ENCODE data around the gene CPEB4. TPM values are rescaled to one million over a fixed set of nuclear protein-coding genes. Genes with fewer than 3 reads are reported as not detected.

Gene CPEB4
- total and polyA plus RNA-seq, 5 donors from 2014 or later = 3.4 to 42.7 (median 4.7) TPM

DNA sequence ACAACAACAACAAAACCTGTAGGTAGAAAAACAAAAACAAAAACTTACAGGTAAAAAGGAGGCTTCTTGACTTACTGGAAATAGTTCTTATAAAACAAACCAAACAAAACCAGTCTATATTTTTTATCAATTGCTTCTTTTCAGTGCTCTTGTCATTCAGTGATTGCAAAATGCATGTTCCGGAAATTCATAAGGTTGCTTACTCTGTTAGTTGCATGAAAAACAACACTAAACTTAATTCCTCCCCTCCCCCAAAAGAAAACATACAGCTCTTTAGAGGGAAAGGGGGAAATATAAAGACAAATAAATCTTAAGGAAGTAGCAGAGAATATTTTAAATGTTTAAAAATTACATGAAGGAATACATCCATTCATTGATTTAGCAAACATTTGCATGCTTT lies 19.1 kb downstream of the CPEB4 start:
- no peaks in the 10 kb centered on the region for H3K27me3 ChIP-seq (ENCODE audit: control insufficient read depth, insufficient read depth, low read length)
- no peak overlapping the region for H3K27ac ChIP-seq (ENCODE audit: insufficient read depth, low read length, poor library complexity, severe bottlenecking)
- H3K4me1 ChIP-seq (ENCODE audit: control insufficient read depth, insufficient read depth, low read length, poor library complexity, severe bottlenecking) = peaks cover 5% of the 10 kb centered on the region
- Mint-ChIP-seq H3K27me3 (no peaks in the 10 kb centered on the region), H3K36me3 (peaks cover 8% of the 10 kb centered on the region), H3K9me3 (no peaks in the 10 kb centered on the region), H3K27ac (no peak overlapping the region), H3K4me1 (peaks cover 29 to 39% (median 38%) of the 10 kb centered on the region in 4 donors), H3K4me3 (no peak overlapping the region)
- no peak for DNase-seq
- no peak for ATAC-seq (ENCODE audit: low read depth in 2 of 2)
- H3K36me3 ChIP-seq (ENCODE audit: control insufficient read depth, insufficient read depth, low read length) = peaks cover 7% of the 10 kb centered on the region
- no peaks in the 10 kb centered on the region for H3K9me3 ChIP-seq (ENCODE audit: control insufficient read depth in 2 of 2, low read length in 2 of 2)
- no peak overlapping the region for H3K4me3 ChIP-seq (ENCODE audit: low read depth, low read length)

DNA sequence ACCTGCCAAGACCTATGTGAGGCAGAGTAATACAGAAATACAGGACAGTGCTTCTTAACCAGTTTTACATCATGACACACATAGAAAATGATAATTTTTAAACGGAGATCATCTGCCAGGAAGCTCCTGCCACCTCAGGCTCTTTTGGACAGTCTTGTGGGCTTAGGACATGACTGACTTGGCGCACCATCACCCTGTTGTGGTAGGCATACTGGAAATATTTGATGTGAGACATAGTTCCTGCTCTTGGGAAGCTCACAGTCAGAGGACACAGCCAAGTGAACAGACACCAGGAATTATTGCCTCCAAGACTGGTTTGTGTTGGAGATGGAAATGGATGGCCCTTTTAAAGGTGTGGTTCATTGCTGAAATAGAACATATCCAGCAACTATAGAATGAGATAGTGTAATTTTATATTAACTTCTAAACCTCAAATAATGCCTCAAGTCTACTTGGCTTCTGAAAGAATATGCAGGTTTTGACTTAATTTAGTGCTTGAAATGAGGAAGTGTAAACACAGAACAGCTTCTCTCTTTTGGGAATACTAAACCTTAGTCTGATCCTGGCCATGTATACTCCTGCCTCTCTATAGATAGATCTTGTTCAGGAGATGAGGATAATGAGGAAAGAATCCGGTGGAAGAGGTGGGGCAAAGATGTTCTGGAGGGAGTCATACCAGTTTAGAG lies 19.7 kb downstream of the CPEB4 start:
- Histone ChIP-seq H3K27me3 (ENCODE audit: control insufficient read depth, insufficient read depth, low read length) (no peaks in the 10 kb centered on the region), H3K9me3 (ENCODE audit: control insufficient read depth in 2 of 2, low read length in 2 of 2) (no peaks in the 10 kb centered on the region), H3K27ac (ENCODE audit: insufficient read depth, low read length, poor library complexity, severe bottlenecking) (no peak overlapping the region), H3K4me3 (ENCODE audit: low read depth, low read length) (no peak overlapping the region), H3K36me3 (ENCODE audit: control insufficient read depth, insufficient read depth, low read length) (peaks cover 7% of the 10 kb centered on the region), H3K4me1 (ENCODE audit: control insufficient read depth, insufficient read depth, low read length, poor library complexity, severe bottlenecking) (peaks cover 5% of the 10 kb centered on the region)
- Mint-ChIP-seq H3K27me3 (no peaks in the 10 kb centered on the region), H3K36me3 (peaks cover 8% of the 10 kb centered on the region), H3K4me1 (peaks cover 29 to 35% (median 33%) of the 10 kb centered on the region in 4 donors), H3K9me3 (no peaks in the 10 kb centered on the region), H3K27ac (peak overlapping the region in 1 of 3 donors; percentile 58), H3K4me3 (no peak overlapping the region)
- DNase-seq (no peak), ATAC-seq (ENCODE audit: low read depth in 2 of 2) (no peak)

DNA sequence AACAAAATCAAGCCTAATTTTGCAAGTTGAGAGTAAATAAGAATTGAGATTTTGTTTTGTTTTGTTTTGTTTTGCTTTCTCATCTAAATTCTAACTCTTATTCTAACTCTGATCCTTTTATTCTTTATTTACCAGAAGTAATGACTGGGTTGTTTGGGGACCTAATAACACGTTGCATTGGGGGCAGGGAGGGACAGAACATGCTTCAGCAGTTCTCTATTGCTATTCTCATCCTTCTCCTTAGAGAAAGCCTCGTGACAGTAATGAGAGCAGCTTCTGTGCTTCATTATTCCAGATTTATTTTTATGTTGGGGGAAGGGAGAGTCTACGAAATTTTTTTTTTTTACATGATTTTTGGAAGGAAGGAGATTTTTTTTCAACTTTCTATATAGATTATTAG lies 21.1 kb downstream of the CPEB4 start:
- no peaks in the 10 kb centered on the region for H3K27me3 Mint-ChIP-seq
- Histone ChIP-seq H3K36me3 (ENCODE audit: control insufficient read depth, insufficient read depth, low read length) (peaks cover 7% of the 10 kb centered on the region), H3K9me3 (ENCODE audit: control insufficient read depth in 2 of 2, low read length in 2 of 2) (no peaks in the 10 kb centered on the region), H3K4me1 (ENCODE audit: control insufficient read depth, insufficient read depth, low read length, poor library complexity, severe bottlenecking) (no peaks in the 10 kb centered on the region), H3K27me3 (ENCODE audit: control insufficient read depth, insufficient read depth, low read length) (no peaks in the 10 kb centered on the region), H3K27ac (ENCODE audit: insufficient read depth, low read length, poor library complexity, severe bottlenecking) (no peak overlapping the region), H3K4me3 (ENCODE audit: low read depth, low read length) (no peak overlapping the region)
- peaks cover 22 to 30% (median 26%) of the 10 kb centered on the region in 4 donors for H3K4me1 Mint-ChIP-seq
- no peak for ATAC-seq (ENCODE audit: low read depth in 2 of 2)
- no peak overlapping the region for H3K4me3 Mint-ChIP-seq
- H3K36me3 Mint-ChIP-seq = peaks cover 8% of the 10 kb centered on the region
- no peak for DNase-seq
- no peaks in the 10 kb centered on the region for H3K9me3 Mint-ChIP-seq
- no peak overlapping the region for H3K27ac Mint-ChIP-seq

GRCh38 chr5:173910215-173910614 lies 22.1 kb downstream of the CPEB4 start:
- Mint-ChIP-seq H3K27me3 (no peaks in the 10 kb centered on the region), H3K4me1 (peaks cover 22 to 29% (median 26%) of the 10 kb centered on the region in 4 donors), H3K9me3 (no peaks in the 10 kb centered on the region), H3K27ac (peak overlapping the region in 2 of 3 donors; percentile 1 to 32), H3K36me3 (peaks cover 8% of the 10 kb centered on the region), H3K4me3 (no peak overlapping the region)
- no peak for ATAC-seq (ENCODE audit: low read depth in 2 of 2)
- H3K4me1 ChIP-seq (ENCODE audit: control insufficient read depth, insufficient read depth, low read length, poor library complexity, severe bottlenecking) = no peaks in the 10 kb centered on the region
- H3K36me3 ChIP-seq (ENCODE audit: control insufficient read depth, insufficient read depth, low read length) = peaks cover 7% of the 10 kb centered on the region
- DNase-seq = no peak
- no peaks in the 10 kb centered on the region for H3K9me3 ChIP-seq (ENCODE audit: control insufficient read depth in 2 of 2, low read length in 2 of 2)
- H3K27ac ChIP-seq (ENCODE audit: insufficient read depth, low read length, poor library complexity, severe bottlenecking) = no peak overlapping the region
- H3K4me3 ChIP-seq (ENCODE audit: low read depth, low read length) = no peak overlapping the region
- H3K27me3 ChIP-seq (ENCODE audit: control insufficient read depth, insufficient read depth, low read length) = no peaks in the 10 kb centered on the region

DNA sequence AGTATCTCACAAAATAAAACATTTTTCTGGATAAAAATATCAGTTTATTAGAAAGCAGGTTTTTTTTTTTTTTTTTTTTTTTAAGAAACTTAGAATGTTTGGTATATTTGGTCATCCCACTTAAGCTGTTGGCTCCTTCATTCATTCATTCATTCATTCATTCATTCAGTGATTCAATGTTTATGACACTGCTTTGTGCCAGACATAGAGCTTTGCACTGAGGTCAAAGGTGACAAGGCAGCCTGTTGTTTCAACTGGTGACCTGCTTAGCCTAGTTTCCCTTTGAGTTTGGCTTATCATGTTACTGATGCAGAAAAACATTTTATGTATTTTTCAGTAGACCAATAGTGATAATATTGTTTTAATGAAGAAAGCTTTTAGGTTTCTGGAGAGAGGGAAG lies 23.5 kb downstream of the CPEB4 start:
- no peak overlapping the region for H3K4me3 ChIP-seq (ENCODE audit: low read depth, low read length)
- no peak overlapping the region for H3K4me3 Mint-ChIP-seq
- H3K27me3 ChIP-seq (ENCODE audit: control insufficient read depth, insufficient read depth, low read length) = no peaks in the 10 kb centered on the region
- ATAC-seq (ENCODE audit: low read depth in 2 of 2) (no peak), DNase-seq (no peak)
- no peaks in the 10 kb centered on the region for H3K9me3 ChIP-seq (ENCODE audit: control insufficient read depth in 2 of 2, low read length in 2 of 2)
- no peaks in the 10 kb centered on the region for H3K4me1 ChIP-seq (ENCODE audit: control insufficient read depth, insufficient read depth, low read length, poor library complexity, severe bottlenecking)
- no peak overlapping the region for H3K27ac Mint-ChIP-seq
- H3K36me3 ChIP-seq (ENCODE audit: control insufficient read depth, insufficient read depth, low read length) = peaks cover 7% of the 10 kb centered on the region
- peaks cover 16 to 24% (median 17%) of the 10 kb centered on the region in 4 donors for H3K4me1 Mint-ChIP-seq
- no peak overlapping the region for H3K27ac ChIP-seq (ENCODE audit: insufficient read depth, low read length, poor library complexity, severe bottlenecking)
- H3K36me3 Mint-ChIP-seq = peaks cover 8% of the 10 kb centered on the region
- H3K27me3 Mint-ChIP-seq = no peaks in the 10 kb centered on the region
- no peaks in the 10 kb centered on the region for H3K9me3 Mint-ChIP-seq

DNA sequence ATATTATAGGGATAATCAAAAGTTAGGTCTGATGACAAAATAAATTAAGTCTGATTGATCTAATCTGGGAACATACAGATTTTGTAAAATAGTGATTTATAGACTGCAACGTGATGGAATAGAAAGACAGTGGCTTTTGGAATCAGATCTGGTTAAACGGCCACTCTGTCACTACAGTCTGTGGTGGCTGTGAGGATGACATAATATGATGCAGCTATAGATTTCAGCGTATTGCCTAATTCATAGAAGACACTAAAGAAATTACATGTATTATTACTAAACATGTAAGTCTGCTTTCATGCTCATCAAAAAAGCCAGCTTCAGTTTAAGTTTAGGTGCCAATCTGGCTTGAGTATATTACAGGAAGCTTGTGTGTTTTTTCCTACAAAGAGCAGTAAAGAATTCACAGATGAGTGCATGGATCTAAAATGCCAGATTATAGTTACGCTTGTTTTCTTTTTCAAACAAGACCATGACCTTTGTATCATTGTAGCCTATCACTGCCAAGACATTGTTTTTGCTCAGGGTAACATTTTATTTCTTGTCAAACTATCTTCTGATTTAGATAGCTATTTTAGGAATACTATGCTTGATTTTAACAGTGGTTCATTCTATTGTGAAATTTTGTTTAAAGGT lies 25.7 kb downstream of the CPEB4 start:
- Mint-ChIP-seq H3K27me3 (no peaks in the 10 kb centered on the region), H3K4me3 (no peak overlapping the region), H3K4me1 (peaks cover 8 to 21% (median 11%) of the 10 kb centered on the region in 4 donors), H3K36me3 (peaks cover 8% of the 10 kb centered on the region), H3K27ac (no peak overlapping the region), H3K9me3 (no peaks in the 10 kb centered on the region)
- ATAC-seq (ENCODE audit: low read depth in 2 of 2) (no peak), DNase-seq (no peak)
- Histone ChIP-seq H3K9me3 (ENCODE audit: control insufficient read depth in 2 of 2, low read length in 2 of 2) (no peaks in the 10 kb centered on the region), H3K4me1 (ENCODE audit: control insufficient read depth, insufficient read depth, low read length, poor library complexity, severe bottlenecking) (peaks cover 7% of the 10 kb centered on the region), H3K4me3 (ENCODE audit: low read depth, low read length) (no peak overlapping the region), H3K27me3 (ENCODE audit: control insufficient read depth, insufficient read depth, low read length) (no peaks in the 10 kb centered on the region), H3K36me3 (ENCODE audit: control insufficient read depth, insufficient read depth, low read length) (peaks cover 5% of the 10 kb centered on the region), H3K27ac (ENCODE audit: insufficient read depth, low read length, poor library complexity, severe bottlenecking) (no peak overlapping the region)

DNA sequence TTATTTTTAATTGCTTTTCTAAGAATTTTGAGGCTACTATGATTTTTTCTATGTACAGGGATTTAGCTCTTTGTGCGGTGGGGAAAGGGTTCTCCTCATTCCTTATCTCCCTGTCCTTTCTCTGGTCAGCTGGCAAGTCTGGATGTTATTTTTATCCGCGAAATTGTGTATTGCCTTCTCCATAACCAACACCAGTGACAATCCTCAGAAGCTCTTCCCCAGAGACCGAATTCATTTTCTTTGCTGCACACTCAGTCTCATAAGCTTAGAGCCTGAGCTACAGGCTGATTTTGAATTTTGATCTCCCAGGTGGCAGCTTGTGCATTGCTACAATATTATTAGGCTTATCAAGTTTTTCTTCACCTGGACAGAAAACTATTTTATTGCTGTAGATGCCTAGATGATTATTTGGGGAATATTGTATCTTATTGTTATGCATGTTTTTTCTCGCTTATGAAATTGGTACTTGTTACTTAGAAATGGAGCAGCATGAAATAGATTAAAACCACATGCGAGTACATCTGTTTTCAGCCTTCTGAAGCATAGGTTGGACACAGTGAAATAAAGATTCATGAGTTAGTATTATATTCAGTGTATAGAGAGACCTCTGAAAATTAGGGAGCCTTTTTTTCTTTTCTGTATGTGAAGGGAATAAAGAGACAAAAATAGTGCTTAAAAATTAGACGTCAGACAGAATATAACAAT lies 27.3 kb downstream of the CPEB4 start:
- Histone ChIP-seq H3K4me1 (ENCODE audit: control insufficient read depth, insufficient read depth, low read length, poor library complexity, severe bottlenecking) (peaks cover 21% of the 10 kb centered on the region), H3K27ac (ENCODE audit: insufficient read depth, low read length, poor library complexity, severe bottlenecking) (no peak overlapping the region), H3K9me3 (ENCODE audit: control insufficient read depth in 2 of 2, low read length in 2 of 2) (no peaks in the 10 kb centered on the region), H3K4me3 (ENCODE audit: low read depth, low read length) (no peak overlapping the region), H3K36me3 (ENCODE audit: control insufficient read depth, insufficient read depth, low read length) (peaks cover 5% of the 10 kb centered on the region), H3K27me3 (ENCODE audit: control insufficient read depth, insufficient read depth, low read length) (no peaks in the 10 kb centered on the region)
- no peaks in the 10 kb centered on the region for H3K9me3 Mint-ChIP-seq
- DNase-seq (no peak), ATAC-seq (ENCODE audit: low read depth in 2 of 2) (no peak)
- H3K4me3 Mint-ChIP-seq = peak overlapping the region in 1 of 4 donors; percentile 8
- H3K36me3 Mint-ChIP-seq = peaks cover 8% of the 10 kb centered on the region
- no peak overlapping the region for H3K27ac Mint-ChIP-seq
- peaks cover 5 to 9% (median 7%) of the 10 kb centered on the region in 4 donors for H3K4me1 Mint-ChIP-seq
- H3K27me3 Mint-ChIP-seq = no peaks in the 10 kb centered on the region
